C4-2B (cell line): ENCODE data around the gene NINL.
"Not testable (repeated sequence)": the region's sequence is repeated elsewhere in the genome, so short reads cannot be mapped to it uniquely, and the experiment has no call there.

Experiments
- H3K27ac ChIP-seq: fragments of 450-650 bp; 2 replicates; pipeline ENCODE4 v1.5.1; 2017
- CTCF ChIP-seq: fragments of 450-650 bp; conservative IDR thresholded peaks from 2 replicates; pipeline ENCODE4 v1.5.1; 2017; ENCODE audit warnings: mild to moderate bottlenecking
- ZFX ChIP-seq: fragments of 450-650 bp; IDR thresholded peaks from 2 replicates; pipeline ENCODE4 v1.6.1; 2017

The NINL gene

GRCh38 chr20:25571817-25572216 is 13.5 kb downstream of the NINL start:
- TF ChIP-seq CTCF, result no peak
- TF ChIP-seq ZFX, result no peak
- no peak overlapping the region for H3K27ac ChIP-seq

- H3K27ac ChIP-seq, result no peak overlapping the region
- TF ChIP-seq ZFX (no peak), CTCF (no peak)
Measured at GRCh38 chr20:25571240-25571639, 14.1 kb downstream of the NINL start.

- no peak for TF ChIP-seq ZFX
- TF ChIP-seq CTCF, result no peak
- H3K27ac ChIP-seq, result no peak overlapping the region
Measured at GRCh38 chr20:25570148-25570530, 15.2 kb downstream of the NINL start.

GRCh38 chr20:25567286-25567685 is 18.0 kb downstream of the NINL start:
- H3K27ac ChIP-seq, result no peak overlapping the region
- TF ChIP-seq ZFX, result no peak
- TF ChIP-seq CTCF, result no peak

GRCh38 chr20:25566821-25567220 is 18.5 kb downstream of the NINL start:
- H3K27ac ChIP-seq, result no peak overlapping the region
- TF ChIP-seq CTCF (no peak), ZFX (no peak)

- TF ChIP-seq CTCF (no peak), ZFX (no peak)
- H3K27ac ChIP-seq, result no peak overlapping the region
Measured at GRCh38 chr20:25565578-25566157, 19.7 kb downstream of the NINL start.

- TF ChIP-seq ZFX, result no peak
- H3K27ac ChIP-seq, result no peak overlapping the region
Measured at GRCh38 chr20:25563876-25564275, 21.5 kb downstream of the NINL start.

GRCh38 chr20:25563362-25563761 is 22.0 kb downstream of the NINL start:
- TF ChIP-seq ZFX (no peak), CTCF (no peak)

GRCh38 chr20:25561771-25562170 is 23.6 kb downstream of the NINL start:
- H3K27ac ChIP-seq, result not testable (repeated sequence)

More at GRCh38 chr20:25563362-25563761, 22.0 kb downstream of the NINL start:
- no peak overlapping the region for H3K27ac ChIP-seq
